Measurements from ENCODE around the gene MYO3A.
"Not testable (repeated sequence)": the region's sequence is repeated elsewhere in the genome, so short reads cannot be mapped to it uniquely, and the experiment has no call there.

MYO3A gene

DNA sequence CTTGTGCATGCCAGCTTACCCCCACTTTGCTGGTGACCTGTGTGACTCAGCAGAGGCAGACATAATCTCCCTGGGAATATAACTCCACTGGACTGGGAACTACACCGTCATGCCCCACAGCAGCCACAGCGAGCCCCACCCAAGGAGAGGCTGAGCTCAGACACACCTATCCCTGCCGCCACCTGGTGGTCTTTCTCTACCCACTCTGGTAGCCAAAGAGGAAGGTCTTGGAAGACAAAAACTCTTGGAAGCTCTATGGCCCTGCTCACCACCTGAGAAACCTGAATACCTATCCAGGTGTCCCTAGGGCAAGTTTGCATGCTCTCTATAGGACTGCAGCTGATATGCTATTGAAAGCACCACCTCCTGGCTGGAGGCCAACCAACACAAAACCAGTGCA is 48.1 kb downstream of the MYO3A start:
- DNase-seq (ENCODE audit: low read depth, low spot score): no peak

DNA sequence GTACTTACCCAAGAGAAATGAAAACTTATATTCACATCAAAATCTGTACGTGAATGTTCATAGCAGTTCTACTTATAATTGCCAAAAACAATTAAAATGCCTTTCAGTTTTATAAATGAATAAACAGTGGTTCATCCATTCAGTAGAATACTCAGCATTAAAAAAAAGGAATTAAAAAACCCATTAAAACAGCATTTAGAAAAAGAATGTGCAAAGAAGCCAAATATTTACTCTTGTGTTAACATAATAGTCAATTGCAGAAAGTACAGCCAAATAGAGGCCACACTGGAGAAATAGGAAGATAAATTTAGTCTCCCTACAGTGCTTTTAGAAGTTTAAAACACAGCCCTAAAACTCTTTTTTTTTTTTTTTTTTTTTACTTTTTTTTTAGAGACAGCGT is 54.6 kb downstream of the MYO3A start:
- DNase-seq (ENCODE audit: low read depth, low spot score): no peak

DNA sequence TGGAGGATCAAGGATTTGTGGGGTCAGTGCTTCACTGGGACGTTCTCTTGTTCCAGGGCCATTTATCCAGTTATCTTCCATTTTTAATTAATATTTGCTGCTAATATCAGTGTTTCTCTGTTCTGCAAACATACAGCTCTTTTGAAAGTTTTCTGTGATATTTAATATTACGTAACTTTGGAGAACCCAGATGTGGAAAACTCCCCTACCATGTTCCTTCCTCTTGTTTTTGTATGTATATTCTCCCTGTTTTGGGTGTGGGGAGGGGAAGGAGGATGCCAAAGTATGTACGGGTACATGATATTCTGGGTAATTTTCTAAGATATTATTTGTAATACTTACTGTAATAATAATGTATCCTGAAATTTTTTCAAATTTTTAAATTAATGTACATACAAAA is 55.9 kb downstream of the MYO3A start:
- DNase-seq (ENCODE audit: low read depth, low spot score): no peak

DNA sequence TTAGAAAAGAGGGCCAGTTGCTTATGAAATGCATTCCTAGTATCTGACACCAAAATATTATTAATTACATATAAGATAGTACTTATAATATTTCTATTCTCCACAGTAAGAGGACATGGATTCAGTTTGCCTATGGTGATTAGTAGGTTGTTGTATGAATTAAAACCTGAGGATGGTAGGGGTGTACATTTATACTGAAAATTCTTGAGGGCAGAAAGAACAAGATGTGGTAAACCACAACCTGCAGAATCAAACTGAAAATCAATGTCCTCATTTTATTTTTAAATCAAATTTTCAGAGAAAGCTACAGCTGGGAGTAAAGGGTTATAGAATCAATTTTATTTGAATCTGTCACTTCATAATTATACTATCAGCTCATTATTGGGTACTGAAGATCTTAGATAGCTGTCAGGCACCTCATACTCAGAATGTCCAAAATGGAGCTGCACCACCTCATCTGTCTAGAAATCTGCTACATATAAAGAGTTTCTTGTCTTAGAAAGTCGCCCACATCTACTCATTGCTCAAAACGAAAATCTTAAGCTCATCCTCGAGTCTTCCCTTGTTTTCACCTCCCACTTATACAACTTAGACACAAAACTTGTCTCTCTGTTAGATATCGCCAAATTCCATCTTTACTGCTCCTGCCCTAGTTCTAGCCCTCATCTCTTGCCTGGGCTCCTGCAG is 65.4 kb downstream of the MYO3A start:
- no peak for DNase-seq (ENCODE audit: low read depth, low spot score)

DNA sequence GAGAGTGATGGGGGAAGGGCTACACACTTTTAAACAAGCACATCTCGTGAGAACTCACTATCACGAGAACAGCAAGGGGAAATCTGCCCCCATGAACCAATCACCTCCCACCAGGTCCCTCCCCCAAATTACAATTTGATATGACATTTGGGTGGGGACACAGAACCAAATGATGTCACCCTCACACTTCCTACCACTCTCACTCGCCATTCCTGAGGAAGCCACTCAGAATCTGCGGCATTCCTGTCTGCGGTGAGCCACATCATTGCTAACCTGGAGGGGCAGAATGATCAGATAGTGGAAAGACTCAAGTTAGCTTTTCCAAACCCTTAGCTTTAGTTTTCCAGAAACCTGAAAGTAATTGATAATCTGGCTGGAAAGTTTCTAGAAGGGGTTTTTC is 66.9 kb downstream of the MYO3A start:
- peak; percentile 4 for DNase-seq (ENCODE audit: low read depth, low spot score)

DNA sequence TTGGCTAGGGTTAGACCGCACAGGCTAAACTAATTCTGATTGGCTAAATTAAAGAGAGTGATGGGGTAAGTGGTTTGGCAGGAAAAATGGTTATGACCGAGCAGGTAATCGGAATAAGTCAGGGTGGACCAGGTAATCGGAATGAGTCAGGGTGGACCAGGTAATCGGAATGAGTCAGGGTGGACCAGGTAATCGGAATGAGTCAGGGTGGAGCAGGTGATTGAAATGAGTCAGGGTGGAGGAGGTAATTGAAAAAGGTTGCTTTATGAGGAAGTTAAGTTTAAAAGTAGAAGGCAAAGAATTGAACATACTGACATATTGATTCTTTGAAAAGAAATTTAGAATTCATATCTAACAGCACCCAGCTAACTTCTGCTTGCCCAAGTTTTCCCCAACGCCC is 68.4 kb downstream of the MYO3A start:
- not testable (repeated sequence) for DNase-seq (ENCODE audit: low read depth, low spot score)

DNA sequence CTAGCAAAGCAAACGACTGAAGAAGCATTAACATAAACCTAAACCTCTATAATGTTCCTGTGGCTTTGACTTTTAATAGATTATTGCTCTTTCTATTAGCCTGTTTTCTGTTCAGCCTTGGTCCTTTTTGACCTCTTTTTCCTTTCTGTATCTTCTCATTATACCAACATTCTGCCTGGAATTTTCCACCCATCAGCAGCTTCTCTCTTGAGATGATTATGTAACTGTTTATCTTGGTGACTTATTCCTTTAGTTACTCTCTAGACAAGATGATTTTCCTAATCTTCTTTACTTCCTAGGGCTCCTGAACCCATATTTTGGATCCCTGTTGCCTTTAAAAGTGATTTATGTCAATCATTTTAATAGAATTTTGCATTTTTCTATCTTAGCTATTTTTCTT is 81.1 kb downstream of the MYO3A start:
- no peak for DNase-seq (ENCODE audit: low read depth, low spot score)

DNA sequence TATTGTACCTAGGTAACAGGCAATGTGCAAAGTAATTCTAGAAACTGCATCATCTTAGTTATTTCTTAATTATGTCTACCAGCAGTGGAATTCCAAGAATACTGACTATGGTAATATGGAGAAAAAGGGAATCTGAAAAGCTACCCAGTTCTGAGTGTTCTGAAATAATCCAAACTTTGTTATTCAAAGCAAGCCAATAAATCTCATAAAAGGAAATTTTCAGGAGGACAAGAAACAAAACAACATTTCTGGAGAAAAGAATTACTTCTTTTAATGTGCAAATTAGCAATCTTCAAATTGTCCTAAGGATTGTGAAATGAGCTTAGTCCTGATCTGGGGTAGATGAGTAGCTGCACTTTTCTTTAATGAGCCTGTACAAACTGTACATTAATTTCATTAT is 88.8 kb downstream of the MYO3A start:
- no peak for DNase-seq (ENCODE audit: low read depth, low spot score)

DNA sequence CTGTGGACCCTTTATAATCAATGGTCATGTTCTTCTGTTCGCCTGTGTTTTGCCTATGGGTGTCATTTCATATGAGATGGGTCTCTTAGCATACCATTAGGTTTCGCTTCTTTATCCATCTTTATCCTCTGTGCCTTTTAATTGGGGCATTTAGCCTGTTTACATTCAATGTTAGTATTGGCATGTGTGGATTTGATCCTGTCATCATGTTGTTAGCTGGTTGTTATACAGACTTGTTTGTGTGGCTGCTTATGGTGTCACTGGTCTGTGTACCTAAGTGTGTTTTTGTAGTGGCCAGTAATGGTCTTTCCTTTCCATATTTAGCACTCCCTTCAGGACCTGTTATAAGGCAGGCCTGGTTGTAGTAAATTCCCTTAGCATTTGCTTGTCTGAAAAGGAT is 90.3 kb downstream of the MYO3A start:
- DNase-seq (ENCODE audit: low read depth, low spot score): no peak

DNA sequence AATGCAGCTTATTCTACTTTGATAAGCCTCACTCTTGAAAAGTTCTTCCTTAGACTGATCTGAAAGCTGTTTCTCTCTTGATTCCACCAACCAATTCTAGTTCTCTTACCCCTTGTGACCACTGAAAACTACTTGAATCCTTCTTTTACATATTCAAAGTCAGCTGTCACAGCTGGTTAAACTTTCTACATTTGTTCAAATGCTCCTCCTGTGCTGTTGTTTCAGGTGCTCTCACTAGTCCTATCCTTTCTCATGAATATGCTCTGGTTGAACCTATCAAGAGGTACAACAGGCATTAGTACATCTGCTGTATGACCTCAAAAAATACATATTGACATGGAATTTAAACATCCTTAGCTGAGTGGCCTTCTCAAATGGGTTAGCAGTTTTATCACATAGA is 91.5 kb downstream of the MYO3A start:
- DNase-seq (ENCODE audit: low read depth, low spot score): no peak

DNA sequence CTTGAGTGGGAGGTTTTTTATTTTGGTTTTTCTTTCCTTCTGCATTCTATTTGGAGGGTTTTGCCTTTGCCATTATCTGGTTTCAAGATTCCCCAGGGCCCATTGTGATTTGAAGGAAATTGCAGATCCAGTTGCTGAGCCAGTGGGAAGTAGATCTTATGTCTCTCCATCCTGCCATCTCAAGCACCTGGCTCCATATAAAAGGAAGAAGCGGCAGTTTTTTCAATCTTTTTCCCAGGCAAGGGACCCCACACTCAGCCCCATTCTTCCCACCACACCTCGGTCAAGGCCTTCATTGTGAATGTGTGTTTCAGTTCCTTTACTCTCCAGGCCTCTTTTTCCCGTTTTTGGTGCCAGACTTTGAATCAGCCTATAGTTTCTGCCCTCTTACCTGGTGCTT is 95.8 kb downstream of the MYO3A start:
- DNase-seq (ENCODE audit: low read depth, low spot score): no peak

DNA sequence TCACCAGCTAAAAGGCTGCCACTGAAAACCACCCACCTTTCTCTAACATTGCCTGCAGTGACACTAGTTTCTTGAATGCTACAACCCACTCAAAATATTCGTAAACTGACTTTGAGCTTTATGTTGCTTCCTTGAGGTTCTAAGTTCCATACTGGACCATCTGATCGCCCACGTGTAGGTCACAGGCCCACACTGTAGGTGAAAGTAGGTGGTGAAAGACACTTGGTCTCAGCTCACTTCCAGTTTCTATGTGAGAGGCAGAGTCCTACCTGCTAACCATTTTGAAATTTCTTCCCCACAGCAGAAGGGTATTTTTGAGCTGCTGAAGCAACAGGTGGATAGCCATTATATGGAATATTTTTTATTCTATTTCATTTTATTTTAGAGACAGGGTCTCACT is 97.3 kb downstream of the MYO3A start:
- no peak for DNase-seq (ENCODE audit: low read depth, low spot score)

DNA sequence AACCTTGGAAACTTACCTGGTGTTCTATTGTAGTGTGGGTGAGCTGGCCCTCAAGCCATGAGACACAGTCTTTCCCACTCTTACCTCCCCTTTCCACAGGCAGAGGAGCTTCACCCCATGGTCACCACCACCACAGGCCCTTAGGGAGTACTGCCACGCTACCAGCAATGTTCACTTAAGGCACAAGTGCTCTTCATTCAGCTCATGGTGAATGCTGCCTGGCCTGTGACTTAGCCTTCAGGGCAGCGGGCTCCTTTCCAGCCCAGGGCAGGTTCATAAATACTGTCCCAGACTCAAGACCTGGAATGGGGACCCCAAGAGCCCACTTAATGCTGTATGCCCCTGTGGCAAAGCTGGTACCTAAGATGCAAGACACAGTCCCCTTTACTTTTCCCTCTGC is 109.4 kb downstream of the MYO3A start:
- DNase-seq (ENCODE audit: low read depth, low spot score): no peak

DNA sequence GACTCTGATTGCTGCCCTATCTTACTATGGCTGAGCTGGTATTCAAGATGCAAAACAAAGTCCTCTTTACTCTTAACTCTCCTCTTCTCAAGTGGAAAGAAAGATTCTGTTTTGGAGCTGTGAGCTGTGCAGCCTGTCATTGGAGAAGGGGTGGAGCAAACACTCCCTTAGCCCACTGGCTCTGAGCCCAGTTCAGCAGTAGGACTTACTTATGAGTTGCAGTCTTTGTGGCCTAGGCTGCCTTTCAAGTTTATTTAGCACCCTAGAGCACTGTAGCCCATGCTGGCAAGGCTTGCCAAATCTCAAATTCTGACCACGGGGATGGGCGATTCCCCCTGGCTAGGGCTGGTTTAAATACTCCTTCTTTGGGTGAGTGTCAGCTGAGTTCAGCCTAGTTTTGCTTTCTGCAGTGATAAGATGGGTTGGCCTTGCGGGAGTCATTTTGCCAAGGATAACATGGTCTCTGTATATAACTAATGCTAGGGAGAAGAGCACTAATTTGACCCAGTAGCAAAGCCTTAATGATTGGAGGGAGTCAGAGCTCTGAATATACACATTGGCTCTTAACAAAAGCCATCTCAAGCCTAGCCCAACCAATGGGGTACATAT is 110.2 kb downstream of the MYO3A start:
- no peak for DNase-seq (ENCODE audit: low read depth, low spot score)

DNA sequence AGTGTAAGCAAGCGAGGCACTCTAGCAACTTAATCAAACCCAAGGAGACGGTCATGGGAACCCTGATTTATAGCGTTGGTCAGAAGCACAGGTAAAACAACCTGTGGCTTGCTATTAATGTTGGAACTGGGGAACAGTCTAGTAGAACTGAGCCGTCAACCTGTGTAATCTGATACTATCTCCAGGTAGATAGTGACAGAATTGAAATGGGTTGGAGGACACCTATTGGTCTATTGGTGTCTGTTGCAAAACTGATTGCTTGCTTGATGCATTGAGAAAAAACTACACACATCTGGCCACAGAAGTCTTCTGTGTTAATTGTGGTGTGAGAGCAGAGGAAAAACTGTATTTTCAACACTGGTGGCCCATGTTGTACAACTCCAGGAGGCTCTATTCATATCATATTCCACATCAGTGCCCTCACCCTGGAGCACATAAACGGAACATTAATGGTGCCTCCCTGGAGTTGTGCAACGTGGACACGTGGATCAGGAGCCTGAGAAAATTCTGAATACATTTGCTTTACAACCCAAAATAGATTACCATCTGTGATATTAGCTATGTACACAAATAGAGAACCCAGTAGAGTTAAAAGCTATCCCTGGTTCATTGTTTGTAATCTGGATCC is 112.2 kb downstream of the MYO3A start:
- no peak for DNase-seq (ENCODE audit: low read depth, low spot score)

DNA sequence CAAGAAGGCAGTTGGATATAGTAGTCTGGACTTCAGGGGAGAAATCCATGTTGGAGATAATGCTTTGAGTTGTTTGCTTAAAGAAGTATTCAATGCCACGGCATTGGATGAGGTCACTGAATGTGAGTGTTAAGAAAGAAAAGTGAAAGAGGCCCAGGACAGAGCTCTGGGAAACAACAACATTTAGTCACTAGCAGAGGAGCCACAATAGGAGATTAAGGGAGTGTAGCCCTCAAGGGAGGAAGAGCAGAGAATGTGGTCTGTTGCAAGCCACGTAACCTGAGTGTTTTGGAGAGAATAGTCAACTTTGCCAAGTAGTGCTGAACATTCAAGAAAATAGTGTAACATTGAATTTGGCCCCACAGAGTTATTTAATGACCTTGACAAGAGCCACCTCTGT is 114.7 kb downstream of the MYO3A start:
- DNase-seq (ENCODE audit: low read depth, low spot score): no peak

DNA sequence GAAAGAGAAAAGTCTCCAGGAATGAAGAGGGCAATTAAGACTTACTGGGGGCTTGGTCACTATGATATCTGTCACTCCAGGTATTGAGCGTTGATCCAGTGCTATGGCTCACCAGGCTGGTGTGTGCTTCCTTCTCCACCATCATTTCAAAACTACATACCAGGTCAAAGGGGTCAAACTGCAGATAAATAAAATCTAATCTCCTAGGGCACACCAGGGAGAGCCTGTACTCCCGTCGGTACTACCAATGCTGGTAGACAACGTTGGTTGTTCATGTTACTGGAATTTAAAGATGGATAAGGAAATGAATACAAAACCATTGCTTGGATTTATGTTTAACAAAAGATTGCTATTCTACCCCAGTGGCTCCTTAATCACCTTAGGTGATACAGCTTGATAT is 118.3 kb downstream of the MYO3A start:
- no peak for DNase-seq (ENCODE audit: low read depth, low spot score)

DNA sequence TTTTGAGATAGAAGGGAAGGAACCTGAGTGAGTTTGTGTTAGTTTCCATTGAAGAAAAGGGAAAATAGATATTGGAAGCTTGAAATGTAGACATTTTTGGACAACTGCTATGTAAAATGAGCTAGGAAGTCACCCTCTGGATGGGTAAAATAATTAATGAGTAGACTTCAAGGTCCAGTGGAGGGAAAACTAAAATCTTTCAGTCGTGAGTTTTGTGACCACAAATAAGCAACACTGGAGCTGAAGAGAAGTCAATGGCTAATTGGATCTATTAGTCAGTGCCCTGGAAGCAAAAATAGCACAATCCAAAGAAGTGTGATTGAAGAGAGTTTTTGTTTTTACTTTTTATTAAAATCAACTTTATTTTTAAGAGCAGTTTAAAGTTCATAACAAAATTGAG is 123.4 kb downstream of the MYO3A start:
- no peak for DNase-seq (ENCODE audit: low read depth, low spot score)

DNA sequence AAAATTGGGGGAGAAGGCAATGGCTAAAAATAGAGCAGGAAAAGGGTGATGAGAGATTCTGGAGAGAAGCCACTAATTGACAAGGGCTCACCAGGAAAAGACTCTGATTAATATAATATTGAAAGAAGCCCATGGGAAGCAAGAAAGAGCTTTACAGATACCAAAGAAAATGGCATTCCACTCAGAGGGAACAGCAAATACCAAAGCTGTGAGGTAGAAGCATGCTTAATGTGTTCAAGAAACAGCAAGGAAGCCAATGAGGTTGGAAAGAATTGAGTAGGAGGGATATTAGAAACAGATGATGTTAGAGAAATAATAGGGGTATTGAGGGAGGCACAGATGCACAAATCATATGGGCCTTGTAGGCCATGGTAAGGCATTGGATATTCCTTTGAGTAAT is 130.1 kb downstream of the MYO3A start:
- no peak for DNase-seq (ENCODE audit: low read depth, low spot score)

DNA sequence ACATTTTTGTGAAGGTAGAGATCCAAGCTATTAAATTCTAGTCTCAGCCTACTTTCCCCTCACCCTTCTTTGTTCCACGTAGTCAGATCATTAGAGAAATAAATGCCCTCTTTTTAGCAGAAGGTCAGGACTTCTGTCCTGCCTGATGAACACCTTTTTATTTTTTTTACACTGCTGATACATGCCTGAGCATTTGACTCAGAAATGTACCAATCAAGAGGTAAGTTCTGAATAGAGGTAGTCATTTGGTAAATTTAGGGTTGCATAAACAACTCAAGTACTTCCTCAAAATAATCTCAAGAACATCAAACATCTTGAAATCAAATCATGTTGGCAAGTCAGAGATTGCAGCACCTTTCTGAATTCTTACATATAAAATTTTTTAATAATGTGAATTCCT is 133.7 kb downstream of the MYO3A start:
- DNase-seq (ENCODE audit: low read depth, low spot score): no peak

DNA sequence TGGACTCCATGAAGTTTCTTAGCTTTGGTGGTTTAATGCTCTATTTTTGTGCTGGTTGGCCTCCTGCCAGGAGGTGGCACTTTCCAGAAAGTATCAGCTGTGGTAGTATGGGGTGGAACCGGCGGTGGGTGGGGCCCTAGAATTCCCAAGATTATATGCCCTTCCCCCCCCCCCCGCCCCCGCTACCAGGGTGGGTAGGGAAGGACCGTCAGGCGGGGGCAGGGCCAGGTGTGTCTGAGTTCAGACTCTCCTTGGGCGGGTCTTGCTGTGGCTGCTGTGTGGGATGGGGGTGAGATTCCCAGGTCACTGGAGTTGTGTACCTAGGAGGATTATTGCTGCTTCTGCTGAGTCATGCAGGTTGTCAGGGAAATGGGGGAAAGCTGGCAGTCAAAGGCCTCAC is 146.9 kb downstream of the MYO3A start:
- peak; percentile 3 for DNase-seq (ENCODE audit: low read depth, low spot score)

DNA sequence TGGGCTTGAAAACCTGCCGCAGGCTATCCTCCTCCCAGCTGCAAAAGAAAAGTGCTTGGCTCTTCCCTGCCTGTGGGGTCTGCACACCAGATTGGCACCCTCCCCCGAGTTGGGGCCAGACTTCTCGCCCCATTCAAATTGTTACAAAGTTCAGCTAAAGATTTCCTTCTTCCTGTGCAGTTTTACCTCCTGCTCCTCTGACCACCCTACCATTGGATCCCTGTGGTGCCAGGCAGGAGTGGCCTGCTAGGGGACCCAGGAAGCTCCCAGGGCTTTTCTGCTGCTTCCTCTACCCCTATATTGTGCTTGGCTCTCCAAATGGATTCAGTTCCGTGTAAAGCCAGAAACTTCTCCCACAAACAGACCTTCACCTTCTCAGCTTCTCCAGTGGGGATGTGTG is 147.4 kb downstream of the MYO3A start:
- no peak for DNase-seq (ENCODE audit: low read depth, low spot score)

DNA sequence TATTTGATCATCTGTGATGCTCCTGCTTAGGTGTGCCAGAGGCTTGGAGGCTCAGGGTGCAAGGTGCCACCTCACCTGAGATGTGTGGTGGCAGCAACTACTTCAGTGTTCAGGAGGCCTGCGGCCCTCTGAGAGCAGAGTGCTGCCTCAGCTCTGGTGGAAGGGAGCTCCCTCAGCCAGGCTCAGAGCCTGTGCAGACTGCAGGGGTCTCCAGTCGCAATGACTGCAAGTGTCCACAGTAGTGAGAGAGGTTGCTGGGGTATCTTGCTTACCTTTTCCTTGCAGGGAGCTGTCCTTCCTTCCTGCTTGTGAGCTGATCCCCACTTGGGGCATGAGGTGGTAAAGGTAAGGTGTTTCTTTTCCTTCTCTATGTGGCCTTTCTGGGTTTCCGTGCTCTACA is 151.5 kb downstream of the MYO3A start:
- DNase-seq (ENCODE audit: low read depth, low spot score): peak; percentile 16
